Ishikawa (cell line): ENCODE data around the gene SLC37A1.

Experiments
- CEBPB ChIP-seq: IDR thresholded peaks from 2 replicates; pipeline ENCODE4 v1.6.1; 2012
- CREB1 ChIP-seq: IDR thresholded peaks from 2 replicates; pipeline ENCODE4 v1.6.1; 2012; ENCODE audit warnings: low read depth
- EGR1 ChIP-seq: IDR thresholded peaks from 2 replicates; pipeline ENCODE4 v1.6.1; 2012
- EP300 ChIP-seq: IDR thresholded peaks from 2 replicates; pipeline ENCODE4 v1.6.1; 2012; ENCODE audit warnings: borderline replicate concordance
- FOXM1 ChIP-seq: IDR thresholded peaks from 2 replicates; pipeline ENCODE4 v1.6.1; 2012; ENCODE audit warnings: low read depth, borderline replicate concordance
- NFIC ChIP-seq: IDR thresholded peaks from 2 replicates; pipeline ENCODE4 v1.6.1; 2012
- RAD21 ChIP-seq: IDR thresholded peaks from 2 replicates; pipeline ENCODE4 v1.6.1; 2012; ENCODE audit warnings: low read depth
- REST ChIP-seq: IDR thresholded peaks from 2 replicates; pipeline ENCODE4 v1.6.1; 2012; ENCODE audit warnings: low read depth, mild to moderate bottlenecking
- TAF1 ChIP-seq: IDR thresholded peaks from 2 replicates; pipeline ENCODE4 v1.6.1; 2012; ENCODE audit warnings: low read depth, mild to moderate bottlenecking
- TCF12 ChIP-seq: IDR thresholded peaks from 2 replicates; pipeline ENCODE4 v1.6.1; 2012; ENCODE audit warnings: low read depth
- TEAD4 ChIP-seq: IDR thresholded peaks from 2 replicates; pipeline ENCODE4 v1.6.1; 2012
- USF1 ChIP-seq: IDR thresholded peaks from 2 replicates; pipeline ENCODE4 v1.6.1; 2012
- YY1 ChIP-seq: IDR thresholded peaks from 2 replicates; pipeline ENCODE4 v1.6.1; 2012; ENCODE audit warnings: low read depth
- ZBTB7A ChIP-seq: IDR thresholded peaks from 2 replicates; pipeline ENCODE4 v1.6.1; 2012; ENCODE audit warnings: low read depth
- TF ChIP-seq, protein P1 (sequence below): IDR thresholded peaks from 2 replicates; pipeline ENCODE4 v1.6.1; 2012

The SLC37A1 gene

GRCh38 chr21:42518215-42518614 lies 4.6 kb downstream of the SLC37A1 start:
- TF ChIP-seq FOXM1 (peak; percentile 36; the same call in 1 of the 2 replicates), TEAD4 (peak; percentile 81), RAD21 (peak; percentile 14; the same call in 1 of the 2 replicates), NFIC (peak; percentile 90), REST (no peak), CREB1 (no peak), ZBTB7A (no peak), EGR1 (no peak), EP300 (peak; percentile 88; the same call in 1 of the 2 replicates), YY1 (no peak), USF1 (no peak), TAF1 (no peak), TCF12 (peak; percentile 85)
- TF ChIP-seq, protein P1, sequence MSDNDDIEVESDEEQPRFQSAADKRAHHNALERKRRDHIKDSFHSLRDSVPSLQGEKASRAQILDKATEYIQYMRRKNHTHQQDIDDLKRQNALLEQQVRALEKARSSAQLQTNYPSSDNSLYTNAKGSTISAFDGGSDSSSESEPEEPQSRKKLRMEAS: peak; percentile 38

GRCh38 chr21:42518626-42519025 lies 5.0 kb downstream of the SLC37A1 start:
- no peak for TF ChIP-seq FOXM1
- no peak for TF ChIP-seq ZBTB7A
- no peak for TF ChIP-seq YY1
- TF ChIP-seq TEAD4: no peak
- no peak for TF ChIP-seq USF1
- no peak for TF ChIP-seq REST
- TF ChIP-seq EP300: no peak; the same call in 1 of the 2 replicates
- TF ChIP-seq CREB1: no peak
- TF ChIP-seq, protein P1: no peak; the same call in 1 of the 2 replicates
- TF ChIP-seq NFIC: no peak
- TF ChIP-seq EGR1: no peak
- no peak for TF ChIP-seq TAF1
- no peak for TF ChIP-seq RAD21
- TF ChIP-seq CEBPB: no peak
- no peak for TF ChIP-seq TCF12

GRCh38 chr21:42520628-42521253 lies 7.1 kb downstream of the SLC37A1 start:
- TF ChIP-seq CEBPB (no peak), USF1 (no peak), YY1 (no peak), CREB1 (no peak), REST (no peak), TCF12 (no peak), ZBTB7A (no peak), NFIC (no peak)

DNA sequence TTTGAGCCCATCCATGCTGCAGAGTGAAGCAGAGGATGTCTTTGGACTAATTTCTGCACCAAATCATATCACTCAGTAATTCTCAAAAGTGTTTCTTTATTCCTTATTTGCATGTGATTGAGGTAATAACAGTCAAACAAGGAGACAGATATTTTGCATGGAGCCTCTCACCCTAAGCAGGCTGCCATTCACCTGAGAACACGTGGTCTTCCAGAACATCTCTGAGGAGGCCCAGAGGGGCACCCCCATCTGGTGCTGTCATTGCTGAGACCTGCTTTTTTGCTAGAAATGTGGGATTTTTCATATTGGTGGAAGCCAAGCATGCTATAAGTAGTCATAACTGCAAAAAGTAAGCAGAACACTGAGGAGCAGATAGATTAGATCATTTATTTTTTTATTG lies 7.7 kb downstream of the SLC37A1 start:
- TF ChIP-seq CEBPB (no peak), TAF1 (no peak), CREB1 (no peak), TEAD4 (no peak), REST (no peak), NFIC (no peak), TCF12 (no peak), RAD21 (no peak), USF1 (no peak), EGR1 (no peak), ZBTB7A (no peak), FOXM1 (no peak), EP300 (no peak)
- TF ChIP-seq, protein P1: no peak
